ENCODE measurements around the gene PPP1R13B.
"Not testable (repeated sequence)": the region's sequence is repeated elsewhere in the genome, so short reads cannot be mapped to it uniquely, and the experiment has no call there.

PPP1R13B gene

DNA sequence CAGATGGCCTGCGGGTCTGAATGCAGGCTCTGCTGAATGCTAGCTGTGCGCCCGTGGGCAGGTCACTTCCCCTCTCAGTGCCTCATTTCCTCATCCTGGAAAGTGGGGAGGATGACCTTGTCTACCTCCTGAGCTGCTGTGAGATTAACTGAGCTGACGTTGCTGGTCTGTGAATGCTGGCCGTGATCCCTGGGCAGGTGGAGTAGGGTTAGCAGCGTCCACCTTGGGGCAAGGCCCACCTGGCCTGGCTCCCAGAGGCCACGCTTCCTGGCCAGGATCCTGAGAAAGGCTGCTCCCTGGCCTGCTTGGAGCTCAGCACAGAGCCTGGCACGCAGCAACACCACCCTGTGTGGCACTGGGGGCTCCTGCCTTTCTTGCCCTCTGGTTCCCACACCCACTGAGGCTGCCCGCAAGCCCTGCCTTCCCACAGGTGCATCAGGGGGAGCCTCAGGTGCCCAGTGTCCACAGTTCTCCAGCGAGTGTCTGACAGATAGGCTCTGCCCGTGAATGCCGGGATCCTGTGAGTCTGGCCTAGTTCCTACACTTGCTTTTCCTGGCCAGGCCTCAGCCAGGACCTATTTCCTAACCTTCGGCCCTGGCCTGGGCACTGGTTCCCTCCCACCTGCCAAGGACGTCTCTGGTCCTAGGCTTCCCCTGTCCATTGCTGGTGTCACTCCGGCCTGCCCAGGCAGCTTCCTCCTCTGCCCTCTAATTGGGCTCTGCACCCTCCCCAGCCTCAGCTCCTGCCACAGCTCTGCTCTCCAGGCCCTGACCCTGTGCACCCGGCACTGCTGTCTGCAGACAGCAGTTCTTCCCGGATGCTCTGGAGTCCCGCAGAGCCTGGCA lies 43.7 kb upstream of the PPP1R13B start:
- no peak for DNase-seq (ENCODE audit: low spot score)
- TF ChIP-seq, protein P1, sequence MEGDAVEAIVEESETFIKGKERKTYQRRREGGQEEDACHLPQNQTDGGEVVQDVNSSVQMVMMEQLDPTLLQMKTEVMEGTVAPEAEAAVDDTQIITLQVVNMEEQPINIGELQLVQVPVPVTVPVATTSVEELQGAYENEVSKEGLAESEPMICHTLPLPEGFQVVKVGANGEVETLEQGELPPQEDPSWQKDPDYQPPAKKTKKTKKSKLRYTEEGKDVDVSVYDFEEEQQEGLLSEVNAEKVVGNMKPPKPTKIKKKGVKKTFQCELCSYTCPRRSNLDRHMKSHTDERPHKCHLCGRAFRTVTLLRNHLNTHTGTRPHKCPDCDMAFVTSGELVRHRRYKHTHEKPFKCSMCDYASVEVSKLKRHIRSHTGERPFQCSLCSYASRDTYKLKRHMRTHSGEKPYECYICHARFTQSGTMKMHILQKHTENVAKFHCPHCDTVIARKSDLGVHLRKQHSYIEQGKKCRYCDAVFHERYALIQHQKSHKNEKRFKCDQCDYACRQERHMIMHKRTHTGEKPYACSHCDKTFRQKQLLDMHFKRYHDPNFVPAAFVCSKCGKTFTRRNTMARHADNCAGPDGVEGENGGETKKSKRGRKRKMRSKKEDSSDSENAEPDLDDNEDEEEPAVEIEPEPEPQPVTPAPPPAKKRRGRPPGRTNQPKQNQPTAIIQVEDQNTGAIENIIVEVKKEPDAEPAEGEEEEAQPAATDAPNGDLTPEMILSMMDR (IDR thresholded peaks at IDR 0.05; ENCODE audit: extremely low read depth, missing control alignments), result no peak

DNA sequence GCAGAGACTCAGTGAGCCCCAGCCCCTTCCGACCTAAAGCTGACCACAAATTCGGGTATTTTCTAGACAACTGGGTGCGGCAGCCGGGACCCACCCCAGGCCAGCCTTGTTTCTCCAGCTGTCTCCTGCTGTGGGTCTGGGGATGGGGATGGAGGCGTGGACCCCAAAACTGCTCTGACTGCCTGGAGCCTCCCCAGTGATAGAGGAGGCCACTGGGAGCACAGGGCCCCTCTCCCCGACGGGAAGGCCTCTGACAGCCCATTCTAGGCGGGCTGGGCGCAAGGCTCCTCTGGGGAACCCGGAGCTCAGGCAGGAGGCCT lies 42.6 kb upstream of the PPP1R13B start:
- no peak for DNase-seq (ENCODE audit: low spot score)
- TF ChIP-seq, protein P1 (IDR thresholded peaks at IDR 0.05; ENCODE audit: extremely low read depth, missing control alignments), result no peak

DNA sequence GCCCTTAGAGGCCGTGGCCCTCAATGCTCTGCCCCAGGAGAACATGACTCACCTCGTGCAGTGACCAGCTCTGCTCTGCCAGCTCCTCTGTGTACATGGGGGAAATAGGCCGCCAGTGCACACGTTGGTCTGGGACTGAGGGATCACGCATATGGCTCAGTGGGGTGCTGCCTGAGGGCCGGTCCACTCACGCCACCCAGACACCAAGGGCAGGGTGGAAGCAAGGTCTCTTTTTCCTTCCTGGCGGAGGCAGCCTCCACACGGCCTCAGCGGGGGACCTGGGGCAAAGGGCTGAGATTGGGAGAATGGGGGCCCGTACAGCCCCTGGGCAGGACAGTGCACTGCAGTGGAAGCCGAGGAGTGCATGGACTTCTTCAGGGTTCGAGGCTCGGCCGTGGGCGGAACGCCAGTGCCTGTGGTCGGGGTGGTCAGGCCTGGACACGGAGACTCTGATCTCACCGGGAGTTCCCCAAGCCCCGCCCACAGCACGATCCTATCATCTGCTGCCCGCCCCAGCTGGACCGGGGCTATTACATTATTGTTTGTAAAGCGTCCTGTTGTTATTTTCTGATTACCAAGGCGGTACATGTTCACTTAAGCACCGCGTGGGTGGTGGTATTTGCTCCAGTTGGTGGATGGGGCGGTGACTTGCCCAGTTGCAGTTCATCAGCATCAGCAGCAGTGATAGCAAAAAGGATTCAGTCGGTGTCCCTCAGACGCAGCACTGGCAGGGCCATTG lies 42.1 kb upstream of the PPP1R13B start:
- DNase-seq (ENCODE audit: low spot score), result no peak
- TF ChIP-seq, protein P1 (IDR thresholded peaks at IDR 0.05; ENCODE audit: extremely low read depth, missing control alignments), result no peak

DNA sequence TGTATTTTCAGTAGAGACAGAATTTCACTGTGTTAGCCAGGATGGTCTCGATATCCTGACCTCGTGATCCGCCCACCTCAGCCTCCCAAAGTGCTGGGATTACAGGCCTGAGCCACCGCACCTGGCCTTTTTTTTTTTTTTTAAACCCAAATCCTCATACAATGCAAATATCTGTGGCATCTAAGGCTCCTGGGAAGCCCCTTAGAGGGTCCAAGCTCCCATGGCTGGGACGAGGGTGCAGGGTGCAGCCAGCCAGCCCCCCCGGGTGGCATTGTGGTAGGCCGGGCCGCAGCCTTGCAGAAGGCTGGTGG lies 41.6 kb upstream of the PPP1R13B start:
- not testable (repeated sequence) for DNase-seq (ENCODE audit: low spot score)

DNA sequence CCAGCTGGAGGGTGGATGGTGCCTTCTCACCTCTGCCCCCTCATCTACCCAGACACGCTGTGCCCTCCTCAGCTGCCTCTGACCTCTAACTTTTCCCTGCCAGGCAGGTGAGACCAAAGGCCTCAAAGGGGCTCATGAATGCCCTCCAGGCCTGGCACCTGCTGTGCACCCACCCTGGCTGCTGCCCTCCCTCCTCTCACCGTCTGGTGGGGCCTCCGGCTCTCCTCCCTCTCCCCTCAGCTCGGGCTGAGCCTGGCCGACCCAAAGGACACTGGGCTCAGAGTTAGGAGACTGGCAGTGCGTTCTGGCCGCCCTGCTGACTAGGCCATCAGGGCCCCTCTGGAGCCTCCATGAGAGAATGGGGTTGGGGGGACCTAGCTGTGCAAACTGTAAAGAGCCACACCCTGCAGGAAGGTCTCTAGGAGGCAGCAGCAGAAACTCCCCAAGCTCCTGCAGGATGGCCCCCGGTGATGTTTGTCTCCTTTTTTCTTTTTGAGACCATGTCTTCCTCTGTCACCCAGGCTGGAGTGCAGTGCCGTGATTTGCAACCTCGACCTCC lies 40.3 kb upstream of the PPP1R13B start:
- no peak for DNase-seq (ENCODE audit: low spot score)
- TF ChIP-seq, protein P1 (IDR thresholded peaks at IDR 0.05; ENCODE audit: extremely low read depth, missing control alignments), result no peak

DNA sequence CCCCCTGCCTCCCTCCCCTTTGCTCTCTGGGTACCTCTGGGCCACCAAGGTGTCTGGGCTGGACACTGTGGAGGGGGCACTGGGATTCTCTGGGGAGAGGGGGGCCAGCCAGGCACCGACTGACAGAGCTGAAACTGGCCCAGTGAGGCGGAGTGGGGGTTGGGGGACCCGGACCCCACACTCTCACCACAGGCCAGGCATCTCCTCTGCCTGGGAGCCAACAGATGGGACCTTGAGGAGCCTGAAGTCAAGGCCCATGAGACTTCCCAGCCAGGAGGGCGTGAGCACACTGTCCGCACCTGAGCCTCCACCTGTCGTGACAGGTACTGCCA lies 39.8 kb upstream of the PPP1R13B start:
- no peak for DNase-seq (ENCODE audit: low spot score)
- TF ChIP-seq, protein P1 (IDR thresholded peaks at IDR 0.05; ENCODE audit: extremely low read depth, missing control alignments), result no peak

DNA sequence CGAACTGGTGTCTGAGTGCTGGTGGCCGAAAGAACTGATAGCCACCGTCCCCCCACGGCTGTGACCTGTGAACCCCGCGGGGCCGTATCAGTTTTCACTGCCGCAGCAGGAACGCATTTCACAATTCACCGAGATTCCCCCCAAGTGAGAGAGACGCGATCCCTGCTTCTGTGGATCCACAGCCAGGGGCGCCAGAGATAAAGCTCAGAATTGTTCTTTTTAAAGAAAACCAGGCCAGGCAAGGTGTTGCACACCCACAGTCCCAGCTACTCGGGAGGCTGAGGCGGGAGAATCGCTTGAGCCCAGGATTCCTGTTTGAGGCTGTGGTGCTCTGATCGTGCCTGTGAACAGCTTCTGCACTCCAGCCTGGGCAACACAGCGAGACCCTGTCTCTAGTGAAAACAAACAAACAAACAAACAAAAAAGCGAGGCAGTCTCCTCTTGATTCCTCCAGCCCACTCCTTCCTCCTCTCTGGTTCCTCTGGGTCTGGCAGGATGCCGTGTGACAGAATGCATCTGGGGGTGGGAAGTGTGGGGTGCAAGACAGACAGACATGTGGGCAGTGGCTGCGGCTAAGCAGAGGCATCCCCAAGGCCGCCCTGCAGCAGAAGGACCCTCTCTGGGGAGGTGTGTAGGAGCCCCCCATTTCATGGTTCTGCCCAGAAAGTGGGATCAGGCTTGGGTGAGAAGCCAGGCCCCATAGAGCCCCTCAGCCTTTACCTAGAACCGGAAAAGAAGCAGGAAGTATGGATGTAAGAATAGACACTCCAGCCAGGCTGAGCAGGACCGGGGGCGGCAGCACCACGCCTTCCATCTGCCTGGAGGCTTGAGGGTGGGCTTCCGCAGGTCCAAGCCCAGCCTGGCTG lies 39.2 kb upstream of the PPP1R13B start:
- no peak for DNase-seq (ENCODE audit: low spot score)
- TF ChIP-seq, protein P1 (IDR thresholded peaks at IDR 0.05; ENCODE audit: extremely low read depth, missing control alignments), result no peak

All from GM20000 (cell line).